Measurements from ENCODE around the gene INHBB.
"Not testable (repeated sequence)": the region's sequence is repeated elsewhere in the genome, so short reads cannot be mapped to it uniquely, and the experiment has no call there.

INHBB gene

GRCh38 chr2:120379916-120380893 is 34.3 kb downstream of the INHBB start:
- CTCF ChIA-PET, result no interaction called here
- H3K27me3 Mint-ChIP-seq, result peaks cover 12% of the 10 kb centered on the region
- no peak overlapping the region for H3K27ac Mint-ChIP-seq
- no peaks in the 10 kb centered on the region for H3K4me1 Mint-ChIP-seq
- H3K4me3 Mint-ChIP-seq, result no peak overlapping the region
- no peaks in the 10 kb centered on the region for H3K9me3 Mint-ChIP-seq
- DNase-seq, result no peak
- no peaks in the 10 kb centered on the region for H3K36me3 Mint-ChIP-seq

- Mint-ChIP-seq H3K9me3 (no peaks in the 10 kb centered on the region), H3K4me3 (no peak overlapping the region), H3K27me3 (peaks cover 12% of the 10 kb centered on the region), H3K27ac (no peak overlapping the region), H3K4me1 (no peaks in the 10 kb centered on the region), H3K36me3 (no peaks in the 10 kb centered on the region)
- CTCF ChIA-PET, result no interaction called here
- no peak for DNase-seq
These were observed 35.3 kb downstream of the INHBB start for GRCh38 chr2:120381192-120381591.

- no peak overlapping the region for H3K4me3 Mint-ChIP-seq
- CTCF ChIA-PET, result no interaction called here
- H3K27ac Mint-ChIP-seq, result no peak overlapping the region
These were observed 35.7 kb downstream of the INHBB start for GRCh38 chr2:120381661-120382060.

GRCh38 chr2:120382541-120383144 is 36.7 kb downstream of the INHBB start:
- H3K27me3 Mint-ChIP-seq, result peaks cover 12% of the 10 kb centered on the region
- H3K36me3 Mint-ChIP-seq, result no peaks in the 10 kb centered on the region
- no peak overlapping the region for H3K27ac Mint-ChIP-seq
- no peak for DNase-seq
- no peaks in the 10 kb centered on the region for H3K9me3 Mint-ChIP-seq
- no peaks in the 10 kb centered on the region for H3K4me1 Mint-ChIP-seq
- no peak overlapping the region for H3K4me3 Mint-ChIP-seq
- CTCF ChIA-PET, result no interaction called here

More at GRCh38 chr2:120381661-120382060, 35.7 kb downstream of the INHBB start:
- Mint-ChIP-seq H3K4me1 (no peaks in the 10 kb centered on the region), H3K9me3 (no peaks in the 10 kb centered on the region), H3K36me3 (no peaks in the 10 kb centered on the region), H3K27me3 (peaks cover 12% of the 10 kb centered on the region)
- DNase-seq, result no peak

GRCh38 chr2:120383191-120383590 is 37.3 kb downstream of the INHBB start:
- Mint-ChIP-seq H3K27me3 (peaks cover 12% of the 10 kb centered on the region), H3K4me3 (no peak overlapping the region), H3K27ac (no peak overlapping the region), H3K4me1 (no peaks in the 10 kb centered on the region), H3K9me3 (no peaks in the 10 kb centered on the region), H3K36me3 (no peaks in the 10 kb centered on the region)
- CTCF ChIA-PET, result interaction anchor here (0.9 kb wide), 1 partner anchor 71 kb away, joined by 5 read pairs; no protein-coding TSS in a partner anchor
- DNase-seq, result no peak

GRCh38 chr2:120383631-120384340 is 37.9 kb downstream of the INHBB start:
- no peaks in the 10 kb centered on the region for H3K4me1 Mint-ChIP-seq
- no peak overlapping the region for H3K27ac Mint-ChIP-seq
- DNase-seq, result no peak
- no peaks in the 10 kb centered on the region for H3K36me3 Mint-ChIP-seq
- peaks cover 6% of the 10 kb centered on the region for H3K27me3 Mint-ChIP-seq
- H3K4me3 Mint-ChIP-seq, result no peak overlapping the region
- H3K9me3 Mint-ChIP-seq, result no peaks in the 10 kb centered on the region
- CTCF ChIA-PET, result interaction anchor here (0.9 kb wide), 1 partner anchor 70 kb away, joined by 5 read pairs; no protein-coding TSS in a partner anchor

- CTCF ChIA-PET, result no interaction called here
- Mint-ChIP-seq H3K9me3 (no peaks in the 10 kb centered on the region), H3K36me3 (no peaks in the 10 kb centered on the region), H3K4me3 (no peak overlapping the region), H3K27me3 (peaks cover 6% of the 10 kb centered on the region), H3K27ac (no peak overlapping the region), H3K4me1 (no peaks in the 10 kb centered on the region)
- no peak for DNase-seq
These were observed 38.8 kb downstream of the INHBB start for GRCh38 chr2:120384486-120385354.

- Mint-ChIP-seq H3K27me3 (peaks cover 3% of the 10 kb centered on the region), H3K36me3 (no peaks in the 10 kb centered on the region), H3K4me1 (no peaks in the 10 kb centered on the region), H3K9me3 (no peaks in the 10 kb centered on the region), H3K4me3 (no peak overlapping the region), H3K27ac (no peak overlapping the region)
- no peak for DNase-seq
- CTCF ChIA-PET, result no interaction called here
These were observed 39.6 kb downstream of the INHBB start for GRCh38 chr2:120385355-120386127.

- Mint-ChIP-seq H3K4me3 (no peak overlapping the region), H3K9me3 (peaks cover 2% of the 10 kb centered on the region), H3K36me3 (no peaks in the 10 kb centered on the region), H3K27me3 (peaks cover 3% of the 10 kb centered on the region), H3K4me1 (no peaks in the 10 kb centered on the region), H3K27ac (no peak overlapping the region)
- CTCF ChIA-PET, result no interaction called here
- DNase-seq, result peak; percentile 17
These were observed 42.5 kb downstream of the INHBB start for GRCh38 chr2:120388222-120389035.

- Mint-ChIP-seq H3K36me3 (no peaks in the 10 kb centered on the region), H3K27me3 (peaks cover 3% of the 10 kb centered on the region), H3K4me1 (no peaks in the 10 kb centered on the region), H3K4me3 (no peak overlapping the region), H3K27ac (no peak overlapping the region), H3K9me3 (peaks cover 2% of the 10 kb centered on the region)
- CTCF ChIA-PET, result no interaction called here
- DNase-seq, result peak; percentile 10
These were observed 43.1 kb downstream of the INHBB start for GRCh38 chr2:120389036-120389391.

GRCh38 chr2:120390381-120391055 is 44.6 kb downstream of the INHBB start:
- no peaks in the 10 kb centered on the region for H3K36me3 Mint-ChIP-seq
- H3K9me3 Mint-ChIP-seq, result peaks cover 2% of the 10 kb centered on the region
- no peak overlapping the region for H3K27ac Mint-ChIP-seq
- no peak overlapping the region for H3K4me3 Mint-ChIP-seq
- peak; percentile 10 for DNase-seq
- CTCF ChIA-PET, result no interaction called here
- peaks cover 5% of the 10 kb centered on the region for H3K27me3 Mint-ChIP-seq
- no peaks in the 10 kb centered on the region for H3K4me1 Mint-ChIP-seq

- H3K9me3 Mint-ChIP-seq, DNase-seq, H3K4me1 Mint-ChIP-seq, CTCF ChIA-PET, H3K4me3 Mint-ChIP-seq, H3K27ac Mint-ChIP-seq, H3K36me3 Mint-ChIP-seq: not testable (repeated sequence)
- peaks cover 11% of the 10 kb centered on the region for H3K27me3 Mint-ChIP-seq
These were observed 45.4 kb downstream of the INHBB start for GRCh38 chr2:120391382-120391781.

All from activated naive CD4-positive, alpha-beta T cell treated with anti-CD3 and anti-CD28 coated beads, Interleukin-2, amount 10 ng/mL, durations not matched to agents 7 days and 5 days (primary cell).